Karpas-422 (cell line): ENCODE results near the gene CCZ1B. TPM values are rescaled to one million over a fixed set of nuclear protein-coding genes. Genes with fewer than 3 reads are reported as not detected.
"Not testable (repeated sequence)": the region's sequence is repeated elsewhere in the genome, so short reads cannot be mapped to it uniquely, and the experiment has no call there.

ENCODE experiments used
- DNase-seq: peaks from one replicate; pipeline ENCODE4 v3.0.0-alpha.2; 2015
- H2AFZ ChIP-seq: fragments of 200-600 bp; sonication (generic); 2 replicates; pipeline ENCODE4 v1.6.1; 2014; ENCODE audit warnings: antibody characterized with exemption, low read length, mixed read lengths
- H3K27ac ChIP-seq: fragments of 200-600 bp; sonication (generic); 2 replicates; pipeline ENCODE4 v1.5.1; 2014; ENCODE audit warnings: mild to moderate bottlenecking, low read length, moderate library complexity
- H3K27me3 ChIP-seq: fragments of 200-600 bp; sonication (generic); 2 replicates; pipeline ENCODE4 v1.6.1; 2014; ENCODE audit warnings: low read length, mixed read lengths
- H3K36me3 ChIP-seq: fragments of 200-600 bp; sonication (generic); 2 replicates; pipeline ENCODE4 v1.6.1; 2014; ENCODE audit warnings: low read length, mixed read lengths; ENCODE audit not compliant: insufficient read depth
- H3K4me1 ChIP-seq: fragments of 200-600 bp; sonication (generic); 2 replicates; pipeline ENCODE4 v1.6.1; 2014; ENCODE audit warnings: mild to moderate bottlenecking, low read length, mixed read lengths
- H3K4me2 ChIP-seq: fragments of 200-600 bp; sonication (generic); 2 replicates; pipeline ENCODE4 v1.6.1; 2014; ENCODE audit warnings: low read length, low read depth, mild to moderate bottlenecking; ENCODE audit not compliant: poor library complexity, severe bottlenecking
- H3K4me3 ChIP-seq: fragments of 200-600 bp; sonication (generic); 2 replicates; pipeline ENCODE4 v1.5.1; 2014; ENCODE audit warnings: mild to moderate bottlenecking, antibody characterized with exemption, low read length, mixed read lengths
- H3K79me2 ChIP-seq: fragments of 200-600 bp; sonication (generic); 2 replicates; pipeline ENCODE4 v1.6.1; 2014; ENCODE audit warnings: mild to moderate bottlenecking, low read length, mixed read lengths
- H3K9ac ChIP-seq: fragments of 200-600 bp; sonication (generic); 2 replicates; pipeline ENCODE4 v1.6.0; 2014; ENCODE audit warnings: low read length
- H3K9me2 ChIP-seq: fragments of 200-600 bp; sonication (generic), shearing (Covaris generic); replicated peaks from 2 replicates; pipeline ENCODE4 v1.6.0; 2014; ENCODE audit warnings: mild to moderate bottlenecking, low read length, moderate library complexity; ENCODE audit not compliant: insufficient read depth
- H3K9me3 ChIP-seq: fragments of 300-700, 200-600 bp; sonication (generic); 2 replicates; pipeline ENCODE4 v1.6.1; 2014; ENCODE audit warnings: low read length, mixed read lengths
- H4K20me1 ChIP-seq: fragments of 200-600 bp; sonication (generic); 2 replicates; pipeline ENCODE4 v1.6.1; 2014; ENCODE audit warnings: mild to moderate bottlenecking, antibody characterized with exemption, low read length, low read depth; ENCODE audit not compliant: insufficient read depth
- total RNA-seq: library from RNA; depleted of rRNA; stranded (reverse); fragments of >200 nt; shearing (Covaris generic); gene quantifications from 2 replicates; pipeline ENCODE4 v1.2.3, GENCODE V29; 2014; ENCODE audit warnings: low replicate concordance; rRNA removed

The CCZ1B gene
- total RNA-seq: 76.5 and 87.2 TPM in 2 replicates

DNA sequence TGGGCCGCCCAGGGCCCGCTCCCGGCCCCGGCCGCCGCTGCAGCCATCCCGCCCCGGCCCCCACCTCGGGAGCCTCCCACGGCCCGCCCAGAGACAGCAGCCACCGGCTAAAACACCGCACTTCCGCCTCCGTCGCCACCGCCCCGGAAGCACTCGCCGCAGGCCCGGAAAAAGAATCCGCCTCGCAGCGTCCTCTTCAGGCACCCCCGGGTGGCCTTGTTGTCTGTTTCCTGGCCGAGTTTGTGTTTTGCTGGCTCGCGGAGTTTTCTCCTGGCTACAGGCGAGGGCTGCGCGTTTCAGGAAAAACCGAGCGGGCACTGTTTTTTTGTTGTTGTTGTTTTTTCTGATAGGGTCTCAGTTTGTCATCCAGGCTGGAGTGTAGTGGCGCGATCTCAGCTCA, at the start of gene CCZ1B:
Gene CCZ1B, minus strand, starts transcription at position 125 of the 400 bp plus-strand sequence. Its CDS starts 78 bp downstream, at position 47.
- peak within 1 kb of the TSS; percentile 63 for H3K4me2 ChIP-seq
- H3K4me3 ChIP-seq: peak within 1 kb of the TSS; percentile 67
- H3K9ac ChIP-seq: peak within 1 kb of the TSS; percentile 70
- H3K79me2 ChIP-seq: peaks cover 16% of the 10 kb centered on the region
- H3K9me3 ChIP-seq, H3K36me3 ChIP-seq, H4K20me1 ChIP-seq, H2AFZ ChIP-seq, H3K27ac ChIP-seq, H3K9me2 ChIP-seq, H3K27me3 ChIP-seq, H3K4me1 ChIP-seq: not testable (repeated sequence)
- DNase-seq: peak; percentile 92

DNA sequence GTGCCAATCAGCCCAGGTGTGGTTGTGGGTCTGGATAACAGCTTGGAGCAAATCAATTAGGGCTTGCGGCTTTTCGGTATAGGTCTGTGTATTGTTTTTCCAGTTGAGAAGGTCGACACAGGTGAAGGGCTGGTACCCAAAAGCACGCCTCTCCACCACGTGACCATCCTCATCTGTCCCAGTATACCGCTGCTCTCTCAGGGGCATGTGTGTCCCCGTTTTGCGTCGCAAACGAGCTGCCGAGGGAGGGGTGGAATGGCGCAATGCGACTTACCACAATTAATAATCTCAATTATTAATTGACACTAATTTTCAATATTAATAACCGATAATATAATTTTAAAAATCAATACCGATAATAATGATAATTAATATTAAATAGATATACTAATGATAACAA, 48.9 kb upstream of the CCZ1B start:
- H3K4me2 ChIP-seq, H3K9me3 ChIP-seq: not testable (repeated sequence)

GRCh38 chr7:6872246-6872945, 46.3 kb upstream of the CCZ1B start:
- not testable (repeated sequence) for H4K20me1 ChIP-seq, H3K4me3 ChIP-seq, H3K9me2 ChIP-seq, H3K27ac ChIP-seq, H2AFZ ChIP-seq, H3K27me3 ChIP-seq, H3K9me3 ChIP-seq, H3K4me2 ChIP-seq, H3K36me3 ChIP-seq, DNase-seq, H3K9ac ChIP-seq, H3K4me1 ChIP-seq, H3K79me2 ChIP-seq

More for the DNA sequence above, 48.9 kb upstream of the CCZ1B start:
- H3K27ac ChIP-seq, H3K9me2 ChIP-seq, DNase-seq, H3K9ac ChIP-seq, H3K4me1 ChIP-seq, H3K79me2 ChIP-seq, H3K27me3 ChIP-seq, H3K4me3 ChIP-seq, H3K36me3 ChIP-seq, H4K20me1 ChIP-seq, H2AFZ ChIP-seq: not testable (repeated sequence)

DNA sequence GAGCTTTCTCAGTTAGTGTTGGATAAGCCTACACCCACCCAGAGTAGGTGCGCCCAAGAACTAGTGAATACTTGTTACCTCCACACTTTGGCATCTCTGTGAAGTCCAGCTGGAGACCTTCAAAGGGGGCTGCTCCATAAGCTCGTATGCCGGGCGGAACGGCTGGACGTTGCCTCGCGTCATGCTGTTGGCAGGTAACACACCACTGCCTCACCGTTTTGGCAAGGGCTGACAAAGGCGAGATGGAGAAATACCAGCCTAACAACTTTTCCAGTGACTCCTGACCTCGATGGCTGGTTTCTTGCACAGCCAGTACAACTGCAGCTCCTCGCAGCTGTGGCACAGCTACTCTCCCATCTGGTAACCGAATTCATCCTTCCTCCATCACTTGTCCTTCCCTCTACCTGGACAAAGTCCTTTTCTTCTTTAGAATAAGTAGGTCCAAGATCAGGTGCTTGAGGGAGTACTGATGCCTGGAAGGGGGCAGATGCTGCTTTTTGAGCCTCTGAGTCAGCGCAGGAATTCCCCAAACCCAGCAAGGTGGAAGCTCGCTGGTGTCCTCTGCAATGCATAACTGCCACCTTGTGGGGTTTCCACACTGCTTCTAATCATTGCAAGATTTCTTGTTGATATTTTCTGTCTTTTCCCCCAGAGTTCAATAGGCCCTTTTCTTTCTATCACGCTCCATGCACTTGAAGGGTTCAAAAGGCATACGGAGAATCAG, 45.5 kb upstream of the CCZ1B start:
- not testable (repeated sequence) for H3K4me1 ChIP-seq, H3K79me2 ChIP-seq, H3K27ac ChIP-seq, H3K4me2 ChIP-seq, DNase-seq, H3K9me3 ChIP-seq, H3K27me3 ChIP-seq, H3K36me3 ChIP-seq, H3K9me2 ChIP-seq, H3K4me3 ChIP-seq, H2AFZ ChIP-seq, H4K20me1 ChIP-seq, H3K9ac ChIP-seq

GRCh38 chr7:6864751-6865150, 38.7 kb upstream of the CCZ1B start:
- not testable (repeated sequence) for H3K27ac ChIP-seq, H3K27me3 ChIP-seq, H3K9me2 ChIP-seq

DNA sequence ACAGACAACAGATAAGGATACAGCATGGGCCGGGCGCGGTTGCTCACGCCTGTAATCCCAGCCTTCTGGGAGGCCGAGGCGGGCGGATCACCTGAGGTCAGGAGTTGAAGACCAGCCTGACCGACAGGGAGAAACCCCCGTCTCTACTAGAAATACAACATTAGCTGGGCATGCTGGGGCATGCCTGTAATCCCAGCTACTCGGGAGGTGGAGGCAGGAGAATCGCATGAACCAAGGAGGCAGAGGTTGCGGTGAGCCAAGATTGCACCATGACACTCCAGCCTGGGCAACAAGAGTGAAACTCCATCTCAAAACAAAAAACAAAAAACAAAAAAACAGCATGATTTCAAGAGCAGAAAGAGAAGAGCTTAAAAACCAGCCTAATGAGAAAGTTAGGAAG, 38.1 kb upstream of the CCZ1B start:
- not testable (repeated sequence) for H3K4me1 ChIP-seq, H3K9me2 ChIP-seq, H3K27ac ChIP-seq, H3K4me3 ChIP-seq, H3K9ac ChIP-seq, H3K36me3 ChIP-seq, H3K27me3 ChIP-seq, H3K79me2 ChIP-seq, H2AFZ ChIP-seq, H4K20me1 ChIP-seq, H3K9me3 ChIP-seq, H3K4me2 ChIP-seq, DNase-seq

More at GRCh38 chr7:6864751-6865150, 38.7 kb upstream of the CCZ1B start:
- DNase-seq, H3K4me1 ChIP-seq, H4K20me1 ChIP-seq, H3K9ac ChIP-seq, H3K9me3 ChIP-seq, H2AFZ ChIP-seq, H3K4me3 ChIP-seq, H3K4me2 ChIP-seq, H3K36me3 ChIP-seq, H3K79me2 ChIP-seq: not testable (repeated sequence)

- not testable (repeated sequence) for DNase-seq, H3K4me3 ChIP-seq, H3K9me2 ChIP-seq, H3K4me2 ChIP-seq, H3K27ac ChIP-seq, H3K9ac ChIP-seq, H3K27me3 ChIP-seq, H3K4me1 ChIP-seq, H4K20me1 ChIP-seq, H3K36me3 ChIP-seq, H3K79me2 ChIP-seq, H2AFZ ChIP-seq, H3K9me3 ChIP-seq
Measured at GRCh38 chr7:6862876-6863275, 36.8 kb upstream of the CCZ1B start.

- not testable (repeated sequence) for H3K9me3 ChIP-seq, H3K79me2 ChIP-seq, H3K9ac ChIP-seq, H3K9me2 ChIP-seq, H3K4me2 ChIP-seq, H3K27me3 ChIP-seq, H3K27ac ChIP-seq, H3K4me1 ChIP-seq, H4K20me1 ChIP-seq, H3K36me3 ChIP-seq, H2AFZ ChIP-seq, H3K4me3 ChIP-seq
- DNase-seq: peak; percentile 81
Measured at GRCh38 chr7:6857721-6858314, 31.7 kb upstream of the CCZ1B start.
